GM12892 (cell line): ENCODE measurements around the gene SV2B.

Experiments
- POLR2A ChIP-seq: IDR thresholded peaks from 2 replicates; pipeline ENCODE4 v1.6.1; 2011; ENCODE audit warnings: low read depth, low read length, control low read depth
- POLR2AphosphoS5 ChIP-seq: IDR thresholded peaks from 2 replicates; pipeline ENCODE4 v1.6.1; 2011; ENCODE audit warnings: low read depth, low read length, control low read depth
- TAF1 ChIP-seq: IDR thresholded peaks from 2 replicates; pipeline ENCODE4 v1.6.1; 2011; ENCODE audit warnings: low read depth, mild to moderate bottlenecking, control low read depth, low read length, borderline replicate concordance

- no peak for TF ChIP-seq POLR2A
- TF ChIP-seq TAF1, result no peak
- TF ChIP-seq POLR2AphosphoS5, result no peak
These were observed 24.3 kb upstream of the SV2B start for GRCh38 chr15:91075739-91076138.
